SKM-1 treated with dmso at 0.1 percent for 144 hours (cell line): ENCODE data around the gene SCAI.
"Not testable (repeated sequence)": the region's sequence is repeated elsewhere in the genome, so short reads cannot be mapped to it uniquely, and the experiment has no call there.

ENCODE experiments used
- DNase-seq: peaks from one replicate; lab custom pipeline; 2025; ENCODE audit not compliant: unreplicated experiment; lab: John Stamatoyannopoulos, UW

The SCAI gene

DNA sequence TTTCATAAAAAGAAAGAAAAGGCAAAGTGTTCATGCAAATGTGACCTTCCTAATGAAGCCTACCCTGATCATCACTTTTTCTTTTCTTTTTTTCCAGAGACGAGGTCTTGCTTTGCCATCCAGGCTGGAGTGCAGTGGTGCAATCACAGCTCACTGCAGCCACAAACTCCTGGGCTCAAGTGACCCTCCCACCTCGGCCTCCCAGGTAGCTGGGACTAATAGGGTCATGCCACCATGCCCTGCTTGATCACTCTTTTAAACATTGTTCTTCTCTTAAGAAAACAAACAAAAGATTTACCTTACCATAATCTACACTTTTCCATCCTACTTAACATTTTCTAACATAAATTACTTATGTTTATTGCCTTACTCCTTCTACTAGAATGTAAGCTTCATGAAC lies 193.9 kb downstream of the SCAI start:
- DNase-seq, result no peak

DNA sequence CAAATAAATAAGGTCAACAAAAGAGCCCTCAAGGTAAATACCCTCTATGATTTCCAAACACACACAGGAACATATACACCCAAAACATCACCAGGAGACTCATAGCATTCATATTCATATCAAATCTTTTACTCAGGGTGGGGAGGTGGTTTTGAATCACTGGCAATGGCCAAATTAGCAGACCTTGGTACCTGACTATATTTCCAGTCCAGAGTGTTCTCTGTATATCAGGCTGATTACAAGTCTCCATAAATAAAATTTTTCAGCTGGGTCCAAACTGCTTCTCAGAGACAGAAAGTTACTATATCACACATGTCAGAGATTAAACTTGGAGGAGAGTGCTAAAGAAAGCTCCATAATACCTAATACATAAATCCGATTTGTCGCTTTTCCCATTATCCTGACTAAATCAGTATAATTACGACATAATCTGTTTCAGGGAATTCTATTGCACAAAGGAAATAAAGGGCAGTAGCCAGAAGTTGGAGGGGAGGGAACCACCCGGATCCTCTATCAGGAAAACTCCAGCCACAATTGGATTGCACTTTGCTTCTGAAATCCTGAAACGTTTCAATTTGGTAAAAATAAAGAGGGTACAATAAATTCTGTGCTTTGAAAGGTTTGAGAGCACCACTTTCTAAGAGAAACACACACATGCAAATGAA lies 195.5 kb downstream of the SCAI start:
- DNase-seq, result no peak

DNA sequence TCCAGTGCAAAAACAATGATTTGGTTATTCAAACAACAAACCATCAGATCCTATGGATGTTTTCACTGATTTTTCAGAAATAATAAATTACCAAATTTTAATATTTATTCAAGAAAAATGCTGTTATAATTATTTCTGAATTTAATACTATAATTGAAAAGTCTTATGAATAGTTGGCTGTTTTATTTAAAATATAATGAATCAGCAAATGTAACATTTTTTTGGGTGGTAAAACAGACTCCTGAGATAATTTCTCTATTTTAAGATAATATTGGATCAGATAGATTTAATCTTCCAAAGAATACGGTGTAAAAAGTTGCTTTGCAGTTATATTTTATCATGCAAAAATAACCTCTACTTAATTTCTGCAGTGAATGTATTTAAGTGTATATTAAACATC lies 197.2 kb downstream of the SCAI start:
- no peak for DNase-seq

GRCh38 chr9:124941679-124942561 lies 201.4 kb downstream of the SCAI start:
- DNase-seq, result no peak

DNA sequence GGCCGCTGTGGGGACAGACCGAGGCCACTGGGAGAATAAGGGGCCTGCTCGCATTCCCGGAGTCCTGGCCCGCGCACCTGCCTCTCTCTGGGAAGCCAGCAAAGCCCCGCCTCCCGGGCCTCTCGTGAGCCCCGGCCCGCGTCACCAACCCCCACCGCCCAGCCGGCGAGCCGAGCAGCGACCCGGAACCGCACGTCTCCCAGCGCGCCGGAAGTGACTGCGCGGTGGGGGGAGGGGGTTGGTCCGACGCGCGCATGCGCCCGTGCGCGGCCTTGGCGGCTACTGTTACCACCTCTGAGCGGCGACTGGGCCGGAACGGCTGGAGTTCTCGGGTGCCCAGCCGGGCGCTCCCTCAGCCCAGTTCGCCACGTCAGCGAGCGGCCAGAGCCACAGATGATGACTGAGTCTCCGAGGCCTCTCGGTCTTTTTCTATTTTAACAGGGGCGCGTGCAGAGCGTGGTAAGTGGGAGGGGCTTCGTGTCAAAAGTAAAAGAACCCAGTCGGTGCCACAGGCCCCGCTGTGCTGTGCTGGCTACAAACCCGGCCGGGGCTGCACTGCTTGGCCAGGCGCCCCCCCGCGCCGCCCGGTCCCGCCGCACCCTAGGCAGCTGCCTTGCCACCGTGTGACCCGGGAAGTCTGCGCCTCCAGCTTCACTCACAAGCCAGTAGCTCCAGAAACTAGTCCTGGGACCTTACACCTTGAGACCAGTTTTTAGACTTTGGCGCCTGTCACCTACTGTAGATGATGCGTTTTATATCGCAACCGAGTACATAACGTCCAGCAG lies 202.2 kb downstream of the SCAI start, which contains the start of gene GOLGA1:
TSS of gene GOLGA1 (minus strand) at position 190 of the 785 bp plus-strand sequence. CDS start 2,372 bp downstream, outside the sequence.
- peak; percentile 84 for DNase-seq

DNA sequence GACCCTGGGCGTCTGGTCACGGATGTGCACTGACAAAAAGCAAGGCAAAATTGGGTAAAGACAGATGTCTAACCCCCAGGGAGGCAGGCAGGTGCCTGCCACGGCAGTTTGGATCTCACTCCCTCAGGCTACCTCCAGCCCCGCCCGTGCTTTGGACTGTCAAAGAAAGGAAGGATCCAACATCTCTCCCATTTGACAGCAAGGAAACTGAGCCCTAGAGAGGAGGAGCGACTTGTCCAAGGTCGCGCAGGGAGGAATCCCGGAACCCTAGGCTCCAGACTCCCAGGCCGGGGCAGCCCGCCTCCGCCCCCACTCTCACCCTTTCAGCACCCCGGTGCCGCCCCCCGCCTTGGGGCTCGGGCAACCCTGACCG lies 202.8 kb downstream of the SCAI start:
- DNase-seq, result peak; percentile 52

- DNase-seq, result no peak
Observed at GRCh38 chr9:124939944-124940343, 203.4 kb downstream of the SCAI start.

GRCh38 chr9:124934290-124934689 lies 209.0 kb downstream of the SCAI start:
- no peak for DNase-seq

- peak; percentile 20 for DNase-seq
Observed at GRCh38 chr9:124932333-124932732, 211.0 kb downstream of the SCAI start.

- no peak for DNase-seq
Observed at GRCh38 chr9:124929464-124929863, 213.9 kb downstream of the SCAI start.

GRCh38 chr9:124928116-124928515 lies 215.2 kb downstream of the SCAI start:
- DNase-seq, result no peak

- not testable (repeated sequence) for DNase-seq
Observed at GRCh38 chr9:124920394-124920793, 222.9 kb downstream of the SCAI start.

DNA sequence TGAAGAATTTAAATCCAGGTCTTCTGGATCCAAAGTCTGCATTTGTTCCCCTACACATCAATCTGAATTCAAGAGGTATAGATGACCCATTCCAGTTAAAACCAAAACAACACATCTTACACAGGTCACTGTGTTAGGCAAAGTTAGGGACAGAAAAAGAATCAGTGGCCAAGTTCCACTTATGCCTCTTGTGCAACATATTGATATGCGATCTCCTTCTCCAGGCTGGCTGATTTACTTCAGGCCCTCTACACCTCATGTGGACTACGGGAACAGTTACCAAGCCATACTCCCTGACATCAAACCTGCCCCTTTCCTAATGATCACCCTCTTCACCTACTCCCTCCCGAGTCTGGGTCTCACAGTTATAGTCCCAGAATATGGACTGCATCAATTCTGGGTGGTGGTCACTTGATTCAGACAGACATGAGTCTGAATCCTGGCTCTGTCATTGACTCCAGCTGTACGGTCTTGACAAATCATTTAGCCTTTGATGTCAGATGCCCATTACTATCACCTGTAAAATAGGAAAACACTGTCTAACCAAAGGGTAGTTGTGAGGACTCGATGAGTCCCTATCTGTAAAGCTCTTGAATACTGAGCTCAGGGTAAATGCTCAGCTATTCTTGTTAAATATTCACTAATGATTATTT lies 228.4 kb downstream of the SCAI start:
- DNase-seq, result no peak

DNA sequence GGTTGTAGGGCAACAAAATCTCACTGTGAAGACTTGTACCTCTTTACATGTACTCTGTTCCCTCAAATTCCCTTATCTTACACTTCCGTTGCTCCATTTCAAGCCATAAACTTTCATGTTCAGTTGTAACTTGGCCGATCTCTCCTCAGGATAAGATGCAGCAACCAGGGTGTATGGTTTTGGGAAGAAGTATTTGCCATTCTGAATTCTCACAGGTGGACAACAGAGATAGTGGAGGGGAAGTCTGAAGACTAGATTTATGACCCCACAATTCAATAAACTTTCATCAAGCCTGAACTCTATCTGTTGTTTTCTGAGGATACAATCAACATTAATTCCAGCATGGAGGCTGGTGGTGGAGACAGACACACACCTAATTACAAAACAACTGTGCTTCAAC lies 229.9 kb downstream of the SCAI start:
- DNase-seq, result no peak

DNA sequence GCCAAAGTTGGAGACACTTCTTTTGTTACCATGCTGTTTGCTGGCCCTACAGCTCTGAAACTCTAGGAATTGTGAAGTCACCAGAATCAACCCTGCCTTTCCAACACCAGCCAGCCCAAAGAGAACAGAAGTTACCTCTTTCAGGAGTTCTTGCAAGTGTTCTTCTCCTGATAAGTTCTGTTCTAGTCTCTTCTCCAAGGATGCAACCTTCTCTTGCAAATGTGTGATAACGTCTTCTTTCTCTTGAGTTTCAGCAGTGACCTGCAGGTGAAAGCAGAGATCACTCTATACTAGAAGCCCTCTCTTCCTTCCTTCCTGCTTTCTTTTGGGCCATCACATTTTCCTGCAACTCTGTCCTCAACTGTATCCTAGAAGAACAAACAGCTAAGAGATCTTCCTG lies 231.6 kb downstream of the SCAI start:
- no peak for DNase-seq

GRCh38 chr9:124908098-124908497 lies 235.2 kb downstream of the SCAI start:
- no peak for DNase-seq

- DNase-seq, result no peak
Observed at GRCh38 chr9:124906966-124907365, 236.4 kb downstream of the SCAI start.

GRCh38 chr9:124899845-124900244 lies 243.5 kb downstream of the SCAI start:
- DNase-seq, result no peak

DNA sequence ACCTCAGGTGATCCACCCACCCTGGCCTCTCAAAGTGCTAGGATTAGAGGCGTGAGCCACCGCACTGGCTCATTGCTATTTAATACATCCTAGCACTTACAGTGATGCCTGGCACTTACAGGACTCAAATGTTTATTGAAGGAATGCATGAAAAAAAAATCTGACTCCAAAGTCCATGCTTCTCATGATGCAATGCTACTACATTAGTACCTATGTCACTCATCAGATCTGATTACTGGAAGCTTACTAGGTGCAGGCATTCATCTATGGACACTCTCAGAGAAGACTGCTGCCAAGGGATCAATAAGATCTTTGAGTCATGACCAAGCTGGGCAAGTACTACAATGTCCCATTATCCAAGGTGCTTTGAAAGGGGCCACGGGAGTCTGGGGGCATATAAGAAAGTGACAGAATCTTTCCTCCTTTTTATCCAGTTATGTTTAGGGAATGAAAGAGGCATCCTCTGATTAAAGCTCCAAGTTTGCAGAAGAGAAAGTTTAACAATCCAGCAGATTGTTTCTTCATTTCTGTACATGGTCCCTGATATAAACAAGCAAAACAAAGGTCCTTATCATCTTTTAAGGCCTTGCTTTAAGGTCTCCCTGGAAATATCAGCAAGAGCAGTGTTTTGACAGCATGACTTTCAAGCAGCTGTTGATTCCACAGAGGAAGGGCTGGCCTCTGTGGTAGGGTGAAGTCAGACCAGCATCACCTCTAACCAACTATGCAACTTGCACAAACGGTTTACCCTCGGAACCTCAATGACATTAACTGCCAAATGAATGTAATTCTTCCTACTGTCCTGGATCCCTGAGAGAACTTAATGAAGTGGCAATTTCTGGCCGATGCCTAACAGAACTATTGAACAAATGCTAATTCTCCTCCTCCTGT lies 245.5 kb downstream of the SCAI start:
- DNase-seq, result no peak

- DNase-seq, result no peak
Observed at GRCh38 chr9:124894741-124895170, 248.6 kb downstream of the SCAI start.
